RWPE1 (cell line): ENCODE measurements around the gene KPNA4.

Experiments used
- CTCF ChIA-PET: fragments of 350-600 bp; sonication (Branson Sonifier 250); formaldehyde crosslinking; extraction: SDS; loops from one replicate; lab custom pipeline; 2021; lab: Yijun Ruan, JAX
- POLR2A ChIA-PET: fragments of 400-600 bp; formaldehyde crosslinking; extraction: SDS; loops from one replicate; lab custom pipeline; 2020; ENCODE audit warnings: antibody characterized with exemption; ENCODE audit not compliant: low non-redundant PET; lab: Yijun Ruan, JAX
- DNase-seq: peaks from one replicate; pipeline ENCODE4 v3.0.0; 2012; ENCODE audit warnings: low spot score
- H3K27ac ChIP-seq: fragments of 450-650 bp; 2 replicates; pipeline ENCODE4 v1.5.1; 2017
- CTCF ChIP-seq: fragments of 450-650 bp; conservative IDR thresholded peaks from 2 replicates; pipeline ENCODE4 v1.5.1; 2017; ENCODE audit warnings: low read depth, mild to moderate bottlenecking

Gene KPNA4

DNA sequence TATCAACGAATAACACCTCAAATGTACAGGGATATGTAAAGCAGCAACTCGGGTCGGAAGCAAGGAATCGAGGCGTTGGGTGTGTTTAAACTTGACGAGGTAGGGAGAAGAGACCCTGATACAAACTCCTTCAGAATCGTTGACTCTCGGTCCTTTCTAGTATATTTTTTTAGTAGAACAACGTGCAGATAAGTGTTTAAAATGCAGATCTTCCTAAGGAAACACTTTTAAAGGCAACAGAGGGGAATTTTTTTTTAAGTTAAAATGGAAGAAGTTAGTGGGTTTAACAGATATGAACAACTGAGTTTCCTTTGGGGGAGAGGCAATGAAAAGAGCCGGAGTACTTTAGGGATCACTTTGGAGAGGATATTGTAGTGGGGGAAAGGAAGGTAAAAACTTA, 1.1 kb upstream of the KPNA4 start:
- ChIA-PET CTCF (no interaction called here), POLR2A (interaction anchor here (0.6 kb wide), 1 partner anchor 18 kb away, joined by 3 read pairs; no protein-coding TSS in a partner anchor)
- no peak for DNase-seq

GRCh38 chr3:160564949-160565441, 376 bp downstream of the KPNA4 start:
- ChIA-PET POLR2A (interaction anchor here (0.5 kb wide), 1 partner anchor 58 kb away, joined by 7 read pairs; no protein-coding TSS in a partner anchor), CTCF (no interaction called here)
- no peak for TF ChIP-seq CTCF
- peak overlapping the region; percentile 100 for H3K27ac ChIP-seq
- peak; percentile 35 for DNase-seq

More for the DNA sequence above, 1.1 kb upstream of the KPNA4 start:
- TF ChIP-seq CTCF = no peak
- H3K27ac ChIP-seq = peak overlapping the region; percentile 100

GRCh38 chr3:160564258-160564911, 986 bp downstream of the KPNA4 start:
- TF ChIP-seq CTCF = no peak
- peak overlapping the region; percentile 100 for H3K27ac ChIP-seq
- peak; percentile 3 for DNase-seq
- ChIA-PET CTCF (interaction anchor here (0.7 kb wide), 3 partner anchors 100 to 364 kb away, joined by 3 to 5 read pairs (median 3); no protein-coding TSS in a partner anchor), POLR2A (interaction anchor here (0.6 kb wide), 1 partner anchor 208 kb away, joined by 4 read pairs; no protein-coding TSS in a partner anchor)

- no peak for TF ChIP-seq CTCF
- H3K27ac ChIP-seq = no peak overlapping the region
- CTCF ChIA-PET = no interaction called here
- DNase-seq = no peak
- POLR2A ChIA-PET = no interaction called here
Observed at GRCh38 chr3:160562952-160563351, 2.4 kb downstream of the KPNA4 start.

DNA sequence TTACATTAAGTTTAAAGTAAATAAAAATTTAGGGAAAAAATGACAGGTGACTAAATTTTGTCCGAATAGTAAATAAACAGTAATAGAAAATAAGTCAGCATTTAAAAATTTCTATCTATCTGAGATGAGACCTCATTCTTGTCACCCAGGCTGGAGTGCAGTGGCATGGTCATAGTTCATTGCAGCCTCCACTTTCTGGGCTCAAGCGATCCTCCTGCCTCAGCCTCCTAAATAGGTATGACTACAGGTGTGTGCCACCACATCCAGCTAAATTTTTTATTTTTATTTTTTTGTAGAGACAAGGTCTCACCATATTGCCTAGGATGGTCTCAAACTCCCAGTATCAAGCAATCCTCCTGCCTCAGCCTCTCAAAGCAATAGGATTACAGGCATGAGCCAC, 7.8 kb downstream of the KPNA4 start:
- ChIA-PET POLR2A (no interaction called here), CTCF (no interaction called here)
- no peak for TF ChIP-seq CTCF
- no peak overlapping the region for H3K27ac ChIP-seq
- no peak for DNase-seq

DNA sequence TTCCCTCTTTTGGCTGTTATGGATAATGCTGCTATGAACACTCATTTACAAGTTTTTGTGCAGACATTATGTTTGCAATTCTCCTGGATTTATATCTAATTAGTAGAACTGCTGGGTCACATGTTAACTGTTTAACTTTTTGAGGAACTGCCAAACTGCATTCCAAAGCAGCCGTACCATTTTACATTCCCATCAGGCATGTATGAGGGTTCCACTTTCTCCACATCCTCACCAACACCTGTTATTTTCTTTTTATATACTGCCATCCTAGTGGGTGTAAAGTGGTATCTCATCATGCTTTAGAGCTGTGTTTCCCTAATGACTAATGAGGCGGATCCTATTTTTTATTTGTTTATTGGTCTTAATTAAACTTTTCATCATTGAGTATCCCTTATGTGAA, 9.2 kb downstream of the KPNA4 start:
- TF ChIP-seq CTCF = no peak
- DNase-seq = no peak
- H3K27ac ChIP-seq = no peak overlapping the region
- CTCF ChIA-PET = no interaction called here
- POLR2A ChIA-PET = no interaction called here
